Articular chondrocyte of knee joint (primary cell): ENCODE data around the gene NOC2L. TPM values are rescaled to one million over a fixed set of nuclear protein-coding genes. Genes with fewer than 3 reads are reported as not detected.

Source experiments
- small RNA-seq: library from RNA; depleted of rRNA; stranded (forward); fragments of <200 nt; gene quantifications from one replicate; pipeline ENCODE3, GENCODE V24; 2012
- total RNA-seq: library from RNA; depleted of rRNA; stranded (reverse); fragments of >200 nt; gene quantifications from 2 replicates; pipeline ENCODE4 v1.2.3, GENCODE V29; 2012

Gene NOC2L
- total RNA-seq: 47.2 and 47.3 TPM in 2 replicates

DNA sequence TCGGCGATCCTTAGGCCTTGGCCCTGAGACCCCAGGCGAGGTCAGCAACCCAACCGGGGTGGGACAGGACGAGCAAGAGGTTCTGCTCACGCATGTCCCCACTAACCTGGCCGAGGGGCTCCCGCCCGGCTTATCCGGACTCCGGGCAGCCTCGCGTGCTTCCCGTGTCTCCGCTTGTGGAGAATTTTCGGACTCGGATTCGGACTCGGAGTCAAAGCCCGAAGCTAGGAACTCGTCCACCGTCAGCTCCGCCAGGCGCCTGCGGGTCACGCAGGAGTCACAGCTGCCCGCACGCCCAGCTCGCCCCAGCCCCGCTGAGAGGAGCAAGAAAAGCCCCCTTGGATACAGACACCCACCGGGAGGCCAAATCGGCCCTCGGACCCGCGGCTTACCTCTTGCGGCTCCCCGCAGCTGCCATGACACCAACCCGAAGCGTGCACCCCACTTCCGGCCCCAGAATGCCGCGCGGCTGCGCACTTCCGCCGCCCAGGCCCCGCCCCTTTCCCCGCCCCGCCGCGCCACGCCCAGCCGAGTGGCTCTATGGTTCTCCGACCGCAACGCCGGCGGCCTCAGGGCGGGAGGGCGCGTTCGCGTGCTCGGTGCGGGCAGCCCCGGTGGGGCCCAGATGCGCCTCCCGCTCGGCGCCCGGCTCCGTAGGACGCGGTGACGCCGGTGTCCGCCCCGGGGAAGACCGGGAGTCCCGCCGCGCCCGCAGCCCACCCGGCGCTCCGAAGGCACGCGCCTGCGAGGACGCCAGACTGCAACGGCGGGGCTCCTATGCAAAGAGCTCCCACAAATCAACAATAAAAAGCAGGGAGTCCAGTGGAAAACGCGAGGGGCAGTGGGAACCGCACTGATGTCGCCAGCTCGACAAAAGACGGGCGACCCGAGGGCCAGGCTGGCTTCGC is at the start of gene NOC2L:
TSS of gene NOC2L (minus strand) at position 434 of the 908 bp plus-strand sequence. CDS start at position 418, 16 bp downstream.

DNA sequence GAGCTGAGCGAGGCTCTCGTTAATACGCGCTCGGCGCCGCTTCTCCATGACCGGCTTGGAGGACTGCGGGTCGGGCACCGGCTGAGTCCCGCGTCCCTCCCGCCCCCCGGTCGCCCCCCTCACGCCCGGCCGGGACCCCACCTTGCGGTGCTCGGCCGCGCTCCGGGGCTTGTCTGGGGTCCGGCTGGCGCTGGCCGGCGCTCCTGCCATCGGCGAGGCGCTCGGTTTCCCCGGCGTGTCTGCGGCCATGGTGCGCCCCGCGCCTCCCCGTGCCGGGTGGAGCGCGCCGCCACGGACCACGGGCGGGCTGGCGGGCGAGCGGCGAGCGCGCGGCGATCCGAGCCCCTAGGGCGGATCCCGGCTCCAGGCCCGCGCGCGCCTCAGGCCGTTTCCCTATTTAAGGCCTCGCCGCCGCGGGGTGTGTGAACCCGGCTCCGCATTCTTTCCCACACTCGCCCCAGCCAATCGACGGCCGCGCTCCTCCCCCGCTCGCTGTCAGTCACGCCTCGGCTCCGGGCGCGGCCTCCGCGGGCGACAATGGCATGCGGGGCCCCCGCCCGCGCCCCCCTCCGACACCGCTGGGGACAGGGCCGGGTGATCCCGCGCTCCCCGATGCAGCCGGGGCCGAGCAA is 40.8 kb upstream of the NOC2L start, which contains the start of gene HES4:
TSS of gene HES4 (minus strand) at position 373 of the 632 bp plus-strand sequence. CDS start at position 249, 124 bp downstream.

GRCh38 chr1:981955-982558 is 23.0 kb upstream of the NOC2L start, which contains the start of gene PERM1:
PERM1 (minus strand) TSS chr1:982093; CDS start chr1:981029, 1,064 bp downstream.

GRCh38 chr1:966135-966703 is 7.2 kb upstream of the NOC2L start, which contains the start of gene PLEKHN1:
PLEKHN1 (plus strand) TSS chr1:966482; CDS start chr1:966532, 50 bp downstream.

GRCh38 chr1:960363-961131 is 1.5 kb upstream of the NOC2L start, which contains the start of gene KLHL17:
KLHL17 (plus strand) TSS chr1:960584; CDS start chr1:960694, 110 bp downstream.

GRCh38 chr1:923131-923990 is 35.7 kb downstream of the NOC2L start, which contains the start of gene SAMD11:
SAMD11 (plus strand) TSS chr1:923923; CDS start chr1:924432, 509 bp downstream.

Small RNAs within 50 kb of the gene (small RNA-seq; reads per million reads assigned to genes)
- gene AL645608.3 (not detected), gene AL645608.4 (not detected)

Other genes starting within 250 kb of the NOC2L start
- 19.9 and 36.2 TPM in 2 replicates for gene SAMD11, start 35.3 kb downstream of the NOC2L start, total RNA-seq
- 2.7 and 4.3 TPM in 2 replicates for gene KLHL17, start 1.3 kb upstream of the NOC2L start, total RNA-seq
- gene PLEKHN1, start 7.2 kb upstream of the NOC2L start, total RNA-seq: 0.76 and 0.91 TPM in 2 replicates
- 0.13 TPM in 1 of 2 replicates, not detected in the other for gene PERM1, start 22.8 kb upstream of the NOC2L start, total RNA-seq
- 0.91 and 4.0 TPM in 2 replicates for gene HES4, start 40.8 kb upstream of the NOC2L start, total RNA-seq
- 22.7 and 38.0 TPM in 2 replicates for gene ISG15, start 54.2 kb upstream of the NOC2L start, total RNA-seq
- 19.3 and 22.5 TPM in 2 replicates for gene AGRN, start 60.9 kb upstream of the NOC2L start, total RNA-seq
- not detected in 2 replicates for gene RNF223, start 115.0 kb upstream of the NOC2L start, total RNA-seq
- gene C1orf159, start 156.8 kb upstream of the NOC2L start, total RNA-seq: 4.8 and 5.2 TPM in 2 replicates
- gene TTLL10, start 214.6 kb upstream of the NOC2L start, total RNA-seq: not detected in 2 replicates
- gene TNFRSF18, start 247.3 kb upstream of the NOC2L start, total RNA-seq: 0.32 and 0.39 TPM in 2 replicates